Measurements from ENCODE around the gene EBF3.
"Not testable (repeated sequence)": the region's sequence is repeated elsewhere in the genome, so short reads cannot be mapped to it uniquely, and the experiment has no call there.

Gene EBF3

GRCh38 chr10:129926066-129927055, 37.7 kb downstream of the EBF3 start:
- no peak for DNase-seq

DNA sequence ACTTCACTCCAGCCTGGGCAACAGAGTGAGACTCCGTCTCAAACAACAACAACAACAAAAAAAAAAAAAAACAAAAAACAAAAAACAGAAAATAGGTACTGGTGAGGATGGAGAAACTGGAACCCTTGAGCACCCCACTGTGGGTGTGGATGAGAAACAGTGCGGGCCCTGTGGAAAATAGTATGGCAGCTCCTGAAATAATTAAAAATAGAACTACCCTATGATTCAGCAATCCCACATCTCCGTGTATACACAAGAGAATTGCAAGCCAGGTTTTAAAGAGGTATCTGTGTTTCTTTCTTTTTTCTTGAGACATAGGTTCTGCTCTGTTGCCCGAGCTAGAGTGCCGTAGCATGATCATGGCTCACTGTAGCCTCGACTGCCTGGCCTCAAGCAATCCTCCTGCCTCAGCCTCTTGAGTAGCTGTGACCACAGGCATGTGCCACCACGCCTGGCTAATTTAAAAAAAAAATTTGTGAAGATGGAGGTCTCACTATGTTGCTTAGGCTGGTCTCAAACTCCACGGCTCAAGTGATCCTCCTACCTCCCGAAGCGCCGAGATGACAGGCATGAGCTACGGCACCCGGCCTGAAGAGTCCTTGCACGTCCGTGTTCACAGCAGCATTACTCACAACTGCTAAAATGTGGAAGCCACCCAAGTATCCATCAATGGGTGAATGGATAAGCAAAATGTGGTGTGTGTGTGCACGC, 39.5 kb downstream of the EBF3 start:
- no peak for DNase-seq

GRCh38 chr10:129922598-129923123, 41.4 kb downstream of the EBF3 start:
- no peak for DNase-seq

DNA sequence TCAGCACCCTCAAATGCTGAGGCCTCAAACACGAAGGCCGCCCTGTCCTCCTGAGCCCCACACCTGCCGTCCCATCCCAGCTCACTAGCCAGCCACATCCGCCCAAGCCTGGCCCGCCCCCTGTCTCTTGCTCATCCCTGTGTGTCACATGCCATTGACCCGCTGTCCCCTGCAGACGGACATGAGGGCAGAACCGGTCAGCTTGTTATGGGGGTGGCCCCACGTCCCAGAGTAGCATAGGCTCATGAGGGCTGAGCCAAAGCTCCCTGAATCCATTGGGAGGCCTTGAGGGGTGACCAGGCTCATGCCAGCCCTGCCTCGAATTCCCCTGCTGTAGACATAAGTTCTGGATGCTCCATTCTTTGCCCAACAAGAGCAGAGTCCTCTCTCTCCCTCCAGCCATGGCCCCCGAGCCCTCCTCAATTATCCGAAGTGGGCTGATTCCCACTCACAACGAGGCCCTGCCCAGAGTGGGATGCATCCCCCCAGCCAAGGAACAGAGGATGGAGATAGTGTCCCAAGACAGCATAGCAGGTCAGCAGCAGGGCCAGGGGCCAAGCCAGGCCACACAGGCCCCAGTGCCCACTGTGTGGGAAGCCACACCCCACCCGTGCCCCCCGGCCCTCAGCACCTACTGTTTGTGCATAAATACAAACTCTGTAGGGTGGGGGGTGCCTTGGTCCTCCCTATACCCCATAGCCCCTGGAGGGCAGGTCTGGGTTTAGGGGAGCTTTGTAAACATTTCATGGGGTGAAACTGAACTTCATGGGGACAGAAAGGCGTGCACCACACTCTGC, 42.1 kb downstream of the EBF3 start:
- DNase-seq: no peak

DNA sequence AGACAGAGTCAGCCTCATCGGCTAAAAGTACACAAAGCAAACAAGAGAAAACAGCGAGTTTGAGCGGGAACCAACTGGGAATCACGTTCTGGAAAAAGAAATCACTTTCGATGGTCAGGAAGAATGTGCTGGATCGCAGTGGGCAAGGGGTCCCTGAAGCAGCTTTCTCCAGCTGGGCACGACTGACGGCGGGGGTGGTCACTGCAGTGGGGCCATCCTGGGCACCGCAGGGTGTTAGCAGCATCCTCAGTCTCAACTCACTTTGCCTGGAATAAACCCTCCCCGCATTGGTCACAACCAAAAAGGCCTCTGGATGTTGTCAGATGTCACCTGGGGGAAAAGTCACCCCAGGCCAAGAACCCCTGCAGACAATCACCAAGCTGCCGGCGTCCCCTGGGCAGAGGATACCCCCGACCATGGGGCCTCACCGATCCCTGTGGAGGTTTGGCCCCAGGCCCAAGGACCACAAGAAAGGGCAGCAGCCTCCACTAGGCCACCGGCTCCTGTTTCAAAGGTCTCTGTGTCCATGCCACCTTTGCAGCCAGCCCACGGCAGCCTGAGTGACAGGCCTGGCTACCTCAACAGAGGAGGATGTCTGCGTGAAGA, 42.9 kb downstream of the EBF3 start:
- no peak for DNase-seq

GRCh38 chr10:129920187-129920586, 43.9 kb downstream of the EBF3 start:
- not testable (repeated sequence) for DNase-seq

- no peak for DNase-seq
Measured at GRCh38 chr10:129919358-129919757, 44.7 kb downstream of the EBF3 start.

GRCh38 chr10:129918836-129919235, 45.2 kb downstream of the EBF3 start:
- DNase-seq: no peak

DNA sequence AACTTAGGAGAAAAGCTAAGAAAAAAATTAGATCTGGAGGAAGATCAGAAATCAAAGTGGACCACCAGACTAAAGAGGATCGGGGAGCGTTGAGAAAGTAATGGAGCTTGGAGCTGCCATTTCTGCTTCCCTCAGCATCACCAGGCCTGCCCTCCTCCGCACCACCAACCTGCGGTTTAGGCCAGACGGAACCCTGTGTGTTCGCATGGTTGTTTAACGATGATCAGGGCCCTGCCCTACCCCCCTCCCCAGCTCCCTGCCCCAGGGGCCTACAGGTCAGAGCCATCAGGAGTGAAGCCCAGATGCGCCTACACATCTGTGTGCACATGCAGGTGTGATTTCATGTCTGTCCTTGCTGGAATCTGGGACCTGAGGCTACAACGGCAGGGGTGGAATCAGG, 45.7 kb downstream of the EBF3 start:
- DNase-seq: no peak

GRCh38 chr10:129917936-129918335, 46.1 kb downstream of the EBF3 start:
- no peak for DNase-seq

DNA sequence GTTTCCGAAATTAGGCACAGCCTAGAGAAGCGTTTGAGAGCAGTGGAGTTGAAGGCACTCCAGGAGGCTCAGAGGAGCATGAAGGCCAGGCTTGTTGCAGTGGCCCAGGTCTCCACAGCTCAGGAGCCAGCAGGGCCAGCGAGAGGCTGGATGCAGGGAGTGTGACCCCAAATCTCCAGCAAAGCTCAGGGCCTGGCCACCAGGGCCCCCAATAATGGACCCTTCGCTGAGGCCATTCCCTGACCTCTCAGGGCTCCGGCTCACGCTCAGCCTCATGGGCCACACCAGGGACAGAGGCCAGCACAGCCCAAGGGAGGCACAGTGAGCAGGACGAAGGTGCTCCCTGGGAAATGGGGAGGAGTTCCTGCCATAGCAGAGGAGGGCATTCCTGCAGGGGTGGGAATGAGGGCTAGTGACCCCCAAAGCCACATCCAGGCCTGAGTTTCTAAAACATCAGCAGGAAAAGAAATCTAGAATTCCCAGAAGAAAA, 47.5 kb downstream of the EBF3 start:
- DNase-seq: no peak

GRCh38 chr10:129915526-129916378, 48.3 kb downstream of the EBF3 start:
- DNase-seq: no peak

GRCh38 chr10:129914960-129915359, 49.1 kb downstream of the EBF3 start:
- DNase-seq: no peak

GRCh38 chr10:129914153-129914855, 49.8 kb downstream of the EBF3 start:
- no peak for DNase-seq

DNA sequence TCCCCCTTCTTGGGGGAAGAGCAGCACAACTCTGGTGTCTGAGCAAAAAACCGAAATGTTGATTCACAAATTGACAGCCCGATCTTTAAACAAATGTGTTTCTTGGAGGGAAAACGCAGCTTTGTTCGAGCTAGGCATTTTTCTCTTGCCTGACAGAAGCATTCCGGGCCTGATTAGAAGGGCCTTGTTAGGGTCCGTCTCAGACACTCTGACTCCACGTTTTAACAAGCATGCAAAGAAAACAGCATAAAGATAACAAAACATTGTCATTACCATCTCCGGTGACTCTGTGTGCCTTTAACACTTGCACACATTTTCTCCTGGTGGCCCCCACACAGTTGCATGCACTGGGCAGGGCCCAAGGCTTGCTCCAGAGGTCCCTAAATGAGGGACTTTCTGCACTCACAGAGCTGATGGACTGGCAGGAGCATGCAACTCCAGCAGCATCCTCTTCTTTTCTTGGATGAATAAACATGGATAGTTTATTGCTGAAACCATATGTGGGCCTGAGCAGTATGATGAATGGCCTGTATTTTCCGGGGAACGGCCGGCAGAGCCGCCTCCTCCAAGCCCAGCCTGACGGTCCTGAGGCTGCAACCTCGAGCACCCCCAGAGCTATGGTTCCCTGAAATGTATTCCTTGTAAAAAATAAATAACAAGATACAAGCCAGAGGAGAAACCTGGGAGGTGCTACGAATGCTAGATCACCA, 50.9 kb downstream of the EBF3 start:
- no peak for DNase-seq

- no peak for DNase-seq
Measured at GRCh38 chr10:129912166-129912917, 51.7 kb downstream of the EBF3 start.

- no peak for DNase-seq
Measured at GRCh38 chr10:129911451-129912165, 52.5 kb downstream of the EBF3 start.

DNA sequence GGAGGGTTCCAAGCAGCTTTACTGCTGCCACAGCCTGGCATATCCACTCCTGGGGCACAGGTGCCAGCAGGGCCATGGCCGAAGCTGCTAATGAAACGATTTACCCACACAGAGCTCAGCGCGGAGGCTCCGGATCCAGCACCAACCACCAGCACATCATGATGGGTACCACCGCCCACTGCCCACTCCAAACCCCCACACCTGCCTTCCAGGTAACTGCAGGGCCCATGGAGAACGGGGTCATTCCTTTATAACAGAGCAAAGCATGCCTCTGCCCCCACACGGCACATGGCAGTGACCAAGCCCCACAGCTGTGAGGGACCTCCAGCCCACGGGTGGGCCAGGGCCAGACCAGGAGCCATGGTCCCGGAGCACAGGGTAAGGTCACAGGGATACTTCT, 53.2 kb downstream of the EBF3 start:
- DNase-seq: no peak

Data from stimulated activated CD4-positive, alpha-beta T cell treated with anti-CD3 and anti-CD28 coated beads, Interleukin-2, amount 100 ng/mL, for 24 hours (primary cell).